GM21423 (cell line): Measurements from ENCODE around the gene HPSE2.
"Not testable (repeated sequence)": the region's sequence is repeated elsewhere in the genome, so short reads cannot be mapped to it uniquely, and the experiment has no call there.

Experiments used
- ATAC-seq: cut with Tn5 transposase; IDR thresholded peaks from one replicate; pipeline ENCODE4 v1.9.1; 2021; ENCODE audit warnings: mild to moderate bottlenecking, moderate library complexity; ENCODE audit not compliant: unreplicated experiment

The HPSE2 gene

GRCh38 chr10:99170116-99170675 is 65.5 kb downstream of the HPSE2 start:
- ATAC-seq = no peak

- no peak for ATAC-seq
Observed at GRCh38 chr10:99161165-99161564, 74.5 kb downstream of the HPSE2 start.

GRCh38 chr10:99143651-99144050 is 92.0 kb downstream of the HPSE2 start:
- ATAC-seq = no peak

GRCh38 chr10:99143011-99143410 is 92.6 kb downstream of the HPSE2 start:
- no peak for ATAC-seq

- ATAC-seq = not testable (repeated sequence)
Observed at GRCh38 chr10:99132897-99133296, 102.8 kb downstream of the HPSE2 start.

- ATAC-seq = no peak
Observed at GRCh38 chr10:99125879-99126278, 109.8 kb downstream of the HPSE2 start.

- no peak for ATAC-seq
Observed at GRCh38 chr10:99124376-99124775, 111.3 kb downstream of the HPSE2 start.

GRCh38 chr10:99123851-99124250 is 111.8 kb downstream of the HPSE2 start:
- ATAC-seq = no peak

GRCh38 chr10:99123336-99123735 is 112.3 kb downstream of the HPSE2 start:
- no peak for ATAC-seq

- ATAC-seq = no peak
Observed at GRCh38 chr10:99119258-99119748, 116.3 kb downstream of the HPSE2 start.

- no peak for ATAC-seq
Observed at GRCh38 chr10:99115703-99116102, 119.9 kb downstream of the HPSE2 start.

- no peak for ATAC-seq
Observed at GRCh38 chr10:99085358-99085757, 150.3 kb downstream of the HPSE2 start.

- no peak for ATAC-seq
Observed at GRCh38 chr10:99084161-99084560, 151.5 kb downstream of the HPSE2 start.

- no peak for ATAC-seq
Observed at GRCh38 chr10:99080275-99080945, 155.2 kb downstream of the HPSE2 start.

- no peak for ATAC-seq
Observed at GRCh38 chr10:99062591-99062990, 173.1 kb downstream of the HPSE2 start.

- ATAC-seq = no peak
Observed at GRCh38 chr10:99058762-99059161, 176.9 kb downstream of the HPSE2 start.

GRCh38 chr10:99057936-99058690 is 177.5 kb downstream of the HPSE2 start:
- no peak for ATAC-seq

GRCh38 chr10:99045671-99046070 is 190.0 kb downstream of the HPSE2 start:
- no peak for ATAC-seq

GRCh38 chr10:99042051-99042771 is 193.4 kb downstream of the HPSE2 start:
- no peak for ATAC-seq

- no peak for ATAC-seq
Observed at GRCh38 chr10:99041468-99041867, 194.2 kb downstream of the HPSE2 start.

GRCh38 chr10:99013885-99014284 is 221.8 kb downstream of the HPSE2 start:
- ATAC-seq = no peak
